Activated naive CD8-positive, alpha-beta T cell (primary cell): ENCODE measurements around the gene MYBPC1.

Experiments used
- H3K27ac Mint-ChIP-seq: one replicate; pipeline ENCODE4 v1.8.0; 2021; ENCODE audit warnings: mixed read lengths
- H3K27me3 Mint-ChIP-seq: one replicate; pipeline ENCODE4 v1.8.0; 2021; ENCODE audit warnings: mixed read lengths
- H3K36me3 Mint-ChIP-seq: one replicate; pipeline ENCODE4 v1.8.0; 2021; ENCODE audit warnings: mixed read lengths
- H3K4me1 Mint-ChIP-seq: one replicate; pipeline ENCODE4 v1.8.0; 2021; ENCODE audit warnings: low read depth, mixed read lengths
- H3K4me3 Mint-ChIP-seq: one replicate; pipeline ENCODE4 v1.8.0; 2021; ENCODE audit warnings: mild to moderate bottlenecking, mixed read lengths
- H3K9me3 Mint-ChIP-seq: one replicate; pipeline ENCODE4 v1.8.0; 2021; ENCODE audit warnings: low read depth, mixed read lengths

The MYBPC1 gene

DNA sequence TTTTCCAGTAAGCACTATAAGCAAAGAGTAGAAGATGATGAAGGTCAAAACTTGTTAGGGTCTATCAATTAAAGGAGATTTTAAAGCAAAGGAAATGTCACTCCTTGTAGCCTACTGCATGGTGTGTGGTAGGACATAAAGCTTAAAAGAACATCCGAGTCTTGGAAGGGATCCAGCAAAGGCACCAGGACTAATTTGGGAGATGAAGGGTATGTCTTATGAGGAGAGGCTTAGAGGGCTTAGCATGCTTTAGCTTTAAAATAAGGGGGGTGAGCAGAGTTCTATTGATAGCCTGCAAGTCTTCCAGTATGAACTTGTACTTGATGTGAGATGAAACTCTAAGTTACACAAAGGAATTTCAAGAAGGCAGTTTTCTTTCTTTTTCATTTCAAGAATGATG lies 11.8 kb upstream of the MYBPC1 start:
- no peaks in the 10 kb centered on the region for H3K4me1 Mint-ChIP-seq
- no peaks in the 10 kb centered on the region for H3K9me3 Mint-ChIP-seq
- H3K27ac Mint-ChIP-seq = no peak overlapping the region
- no peaks in the 10 kb centered on the region for H3K36me3 Mint-ChIP-seq
- H3K27me3 Mint-ChIP-seq = peaks cover 7% of the 10 kb centered on the region
- no peak overlapping the region for H3K4me3 Mint-ChIP-seq

DNA sequence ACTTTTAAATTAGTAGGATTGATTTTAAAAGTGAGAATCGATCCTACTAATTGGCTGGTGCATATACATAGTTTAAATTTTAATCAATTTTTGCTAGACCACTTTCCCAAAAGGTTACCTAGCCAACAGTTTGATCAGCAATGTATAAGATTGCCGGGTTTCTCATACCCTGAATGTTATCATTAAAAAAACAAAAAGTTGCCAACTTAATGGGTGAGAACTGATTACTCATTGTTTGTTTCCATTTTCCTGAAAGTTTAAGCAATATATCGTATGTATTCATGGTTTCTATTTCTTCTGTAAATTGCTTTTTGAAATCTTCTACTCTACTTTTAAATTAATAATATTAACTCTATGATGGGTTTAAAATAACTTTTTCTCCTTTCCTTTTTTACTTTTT lies 4.4 kb upstream of the MYBPC1 start:
- H3K27me3 Mint-ChIP-seq = peaks cover 9% of the 10 kb centered on the region
- H3K9me3 Mint-ChIP-seq = no peaks in the 10 kb centered on the region

DNA sequence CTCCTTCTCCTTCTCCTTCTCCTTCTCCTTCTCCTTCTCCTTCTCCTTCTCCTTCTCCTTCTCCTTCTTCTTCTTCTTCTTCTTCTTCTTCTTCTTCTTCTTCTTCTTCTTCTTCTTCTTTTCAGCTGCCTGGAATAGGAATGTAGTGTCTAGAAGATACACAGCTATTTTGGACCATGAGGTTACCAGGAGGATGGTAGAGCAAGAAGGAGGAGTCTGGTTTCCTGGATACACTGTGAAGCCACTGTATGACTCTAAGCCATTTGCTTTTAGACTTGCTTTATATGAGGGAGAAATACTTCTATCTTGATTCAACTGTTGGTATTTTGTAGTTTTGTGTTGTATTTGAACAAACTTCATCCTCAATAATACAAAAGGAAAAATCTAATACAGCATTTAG lies 3.0 kb upstream of the MYBPC1 start:
- no peaks in the 10 kb centered on the region for H3K36me3 Mint-ChIP-seq
- no peak overlapping the region for H3K27ac Mint-ChIP-seq
- H3K27me3 Mint-ChIP-seq = peaks cover 9% of the 10 kb centered on the region
- H3K4me3 Mint-ChIP-seq = no peak overlapping the region
- no peaks in the 10 kb centered on the region for H3K9me3 Mint-ChIP-seq
- H3K4me1 Mint-ChIP-seq = no peaks in the 10 kb centered on the region

More for the DNA sequence above, 4.4 kb upstream of the MYBPC1 start:
- no peak overlapping the region for H3K27ac Mint-ChIP-seq
- no peak overlapping the region for H3K4me3 Mint-ChIP-seq
- H3K36me3 Mint-ChIP-seq = no peaks in the 10 kb centered on the region
- no peaks in the 10 kb centered on the region for H3K4me1 Mint-ChIP-seq

DNA sequence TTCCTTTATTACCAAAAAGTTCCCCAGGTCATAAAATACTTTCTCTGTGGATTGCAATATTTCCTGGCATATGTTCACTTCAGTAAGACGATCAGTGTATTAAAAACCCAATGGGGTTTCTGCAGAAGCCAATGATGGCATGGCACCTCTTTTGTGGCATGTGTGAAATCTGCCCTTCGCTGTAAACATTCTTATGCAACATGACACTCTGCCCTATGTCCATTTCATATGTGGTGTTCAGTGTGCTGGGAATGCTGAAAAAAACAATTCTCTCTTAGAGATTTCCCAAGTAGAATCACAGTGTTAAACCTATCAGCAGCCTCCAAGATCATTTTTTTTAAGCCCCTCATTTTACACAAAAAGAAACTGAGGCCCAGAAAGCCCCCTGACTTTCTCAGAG lies 2.3 kb upstream of the MYBPC1 start:
- Mint-ChIP-seq H3K27ac (no peak overlapping the region), H3K4me1 (no peaks in the 10 kb centered on the region), H3K9me3 (no peaks in the 10 kb centered on the region), H3K27me3 (peaks cover 8% of the 10 kb centered on the region), H3K36me3 (no peaks in the 10 kb centered on the region), H3K4me3 (no peak overlapping the region)

DNA sequence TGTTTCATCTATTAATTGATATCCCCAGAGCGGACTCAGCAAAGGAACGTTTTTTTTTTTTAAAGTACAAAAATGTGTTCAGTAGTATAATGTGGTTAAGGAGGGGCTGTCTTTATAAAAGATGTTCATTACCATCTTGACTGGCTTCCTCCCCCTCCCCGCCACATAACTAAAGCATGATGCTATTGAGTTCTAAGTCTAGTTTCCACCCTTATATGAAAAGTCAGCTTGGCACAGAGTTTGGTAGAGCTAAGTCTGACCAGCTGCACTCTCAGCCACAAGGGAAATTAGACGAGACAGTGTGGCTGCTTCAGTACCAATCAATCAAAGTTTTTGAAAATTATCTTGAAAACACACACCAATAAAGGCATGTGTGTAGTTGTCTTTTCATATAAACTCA lies 1.9 kb upstream of the MYBPC1 start:
- Mint-ChIP-seq H3K36me3 (no peaks in the 10 kb centered on the region), H3K9me3 (no peaks in the 10 kb centered on the region), H3K27ac (no peak overlapping the region), H3K27me3 (peaks cover 4% of the 10 kb centered on the region), H3K4me1 (no peaks in the 10 kb centered on the region), H3K4me3 (no peak overlapping the region)

DNA sequence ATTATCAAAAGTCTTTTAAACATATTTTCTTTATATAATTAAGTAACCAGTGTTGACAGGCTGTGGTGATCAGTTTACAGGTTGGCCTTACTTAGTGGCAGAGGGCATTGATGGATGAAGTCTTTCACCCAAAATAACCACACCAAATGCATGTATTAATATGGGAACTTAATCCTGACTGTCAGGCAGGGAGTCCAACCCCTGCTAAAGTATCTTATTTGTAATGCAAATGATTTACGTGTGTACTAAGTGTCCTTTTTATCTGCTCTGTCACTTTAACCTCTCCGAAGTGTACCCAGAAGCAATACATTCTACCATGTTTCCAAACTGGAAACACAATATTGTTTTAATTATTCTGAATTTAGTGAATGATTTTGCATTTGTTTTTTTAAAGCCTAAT lies 1.4 kb downstream of the MYBPC1 start:
- Mint-ChIP-seq H3K36me3 (no peaks in the 10 kb centered on the region), H3K4me3 (no peak overlapping the region), H3K27me3 (no peaks in the 10 kb centered on the region), H3K27ac (no peak overlapping the region), H3K9me3 (no peaks in the 10 kb centered on the region), H3K4me1 (no peaks in the 10 kb centered on the region)

DNA sequence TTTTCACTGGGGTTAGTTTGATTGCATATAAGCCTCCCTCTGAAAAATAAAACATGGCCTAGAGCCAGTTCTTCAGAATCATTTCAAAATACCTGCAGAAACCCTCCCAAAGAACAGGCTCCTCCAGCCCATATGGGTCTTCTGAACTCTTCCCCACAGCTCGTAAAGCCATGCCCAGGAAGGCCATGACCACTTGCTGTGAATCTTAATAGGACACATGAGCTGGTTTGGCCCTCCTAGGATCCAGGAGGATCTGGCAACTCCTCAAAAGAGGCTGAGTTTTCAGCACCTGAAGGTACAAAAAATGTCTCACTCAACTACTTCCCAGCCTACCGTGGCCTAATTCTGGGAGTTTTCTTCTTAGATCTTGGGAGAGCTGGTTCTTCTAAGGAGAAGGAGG lies 2.4 kb downstream of the MYBPC1 start:
- no peaks in the 10 kb centered on the region for H3K4me1 Mint-ChIP-seq
- H3K36me3 Mint-ChIP-seq = no peaks in the 10 kb centered on the region
- no peaks in the 10 kb centered on the region for H3K9me3 Mint-ChIP-seq
- no peak overlapping the region for H3K4me3 Mint-ChIP-seq
- H3K27ac Mint-ChIP-seq = no peak overlapping the region
- H3K27me3 Mint-ChIP-seq = no peaks in the 10 kb centered on the region

DNA sequence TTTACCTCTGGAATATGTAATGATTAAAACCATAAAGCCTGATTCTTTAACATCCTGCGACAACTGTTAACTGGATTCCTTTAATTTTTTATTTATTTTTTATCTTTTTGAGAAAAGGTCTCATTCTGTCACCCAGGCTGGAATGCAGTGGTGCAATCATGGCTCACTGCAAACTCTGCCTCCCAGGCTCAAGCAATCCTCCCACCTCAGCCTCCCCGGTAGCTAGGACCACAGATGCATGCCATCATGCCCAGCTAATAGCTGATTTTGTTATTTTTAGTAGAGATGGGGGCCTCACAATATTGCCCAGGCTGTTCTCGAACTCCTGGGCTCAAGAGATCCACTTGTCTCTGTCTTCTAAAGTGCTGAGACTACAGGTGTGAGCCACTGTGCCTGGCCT lies 3.7 kb downstream of the MYBPC1 start:
- Mint-ChIP-seq H3K27ac (no peak overlapping the region), H3K4me1 (no peaks in the 10 kb centered on the region), H3K9me3 (no peaks in the 10 kb centered on the region), H3K36me3 (no peaks in the 10 kb centered on the region), H3K4me3 (no peak overlapping the region), H3K27me3 (no peaks in the 10 kb centered on the region)

DNA sequence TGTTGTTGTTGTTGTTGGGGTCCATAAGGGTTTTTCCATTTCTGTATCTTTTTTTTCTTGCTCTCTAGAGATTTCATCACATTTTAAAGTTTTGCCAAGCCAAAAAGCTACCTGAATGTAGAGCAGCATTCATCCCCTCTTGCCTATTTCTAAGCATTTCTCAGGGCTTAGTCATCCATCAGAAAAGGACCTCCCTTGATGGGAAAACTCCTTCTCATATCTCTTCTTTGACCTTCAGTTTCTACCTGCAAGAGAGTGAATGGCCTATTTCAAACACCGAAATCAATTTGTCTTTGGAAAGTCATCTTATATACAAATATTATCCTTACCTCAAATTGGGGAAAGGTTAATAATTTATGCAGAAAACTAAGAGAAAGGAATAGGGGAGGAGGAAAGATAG lies 4.5 kb downstream of the MYBPC1 start:
- H3K27ac Mint-ChIP-seq = no peak overlapping the region
- H3K4me3 Mint-ChIP-seq = no peak overlapping the region
- H3K36me3 Mint-ChIP-seq = no peaks in the 10 kb centered on the region
- H3K27me3 Mint-ChIP-seq = no peaks in the 10 kb centered on the region
- no peaks in the 10 kb centered on the region for H3K9me3 Mint-ChIP-seq
- peaks cover 5% of the 10 kb centered on the region for H3K4me1 Mint-ChIP-seq

DNA sequence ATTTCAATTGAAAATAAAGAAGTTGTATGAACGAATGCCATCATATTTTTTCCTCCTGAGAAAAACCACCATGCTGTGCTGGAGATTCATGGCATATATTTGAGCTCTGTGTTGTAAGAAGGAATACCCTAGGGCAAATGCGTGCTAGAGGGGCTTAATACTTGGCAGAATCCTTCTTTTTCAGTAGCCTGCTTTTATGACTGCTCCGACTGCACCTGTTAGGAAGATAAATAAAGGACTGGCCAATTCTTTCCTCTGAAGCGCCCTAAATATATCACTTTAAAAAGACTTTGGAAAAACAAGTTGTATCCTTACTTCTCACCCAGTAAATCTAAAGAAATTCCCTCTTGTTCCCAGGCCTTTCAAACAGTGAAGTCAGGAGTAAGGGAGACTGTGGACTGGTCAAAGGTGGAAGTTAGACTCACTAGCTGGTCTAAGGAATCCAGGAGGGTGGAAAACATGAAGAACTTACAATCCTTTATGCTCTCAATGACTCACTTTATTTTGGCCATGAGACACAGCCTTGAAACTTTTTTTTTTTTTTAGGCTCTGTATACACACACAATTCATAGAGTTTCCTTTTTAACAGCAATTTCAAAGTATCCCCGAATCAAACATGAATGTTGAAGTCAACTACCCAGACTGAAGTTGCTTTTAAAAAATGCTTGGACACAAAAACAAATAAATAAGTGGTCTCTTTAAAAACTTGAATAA lies 5.2 kb downstream of the MYBPC1 start:
- no peak overlapping the region for H3K27ac Mint-ChIP-seq
- H3K27me3 Mint-ChIP-seq = no peaks in the 10 kb centered on the region
- H3K9me3 Mint-ChIP-seq = no peaks in the 10 kb centered on the region
- H3K4me3 Mint-ChIP-seq = no peak overlapping the region
- no peaks in the 10 kb centered on the region for H3K36me3 Mint-ChIP-seq
- H3K4me1 Mint-ChIP-seq = peaks cover 5% of the 10 kb centered on the region

DNA sequence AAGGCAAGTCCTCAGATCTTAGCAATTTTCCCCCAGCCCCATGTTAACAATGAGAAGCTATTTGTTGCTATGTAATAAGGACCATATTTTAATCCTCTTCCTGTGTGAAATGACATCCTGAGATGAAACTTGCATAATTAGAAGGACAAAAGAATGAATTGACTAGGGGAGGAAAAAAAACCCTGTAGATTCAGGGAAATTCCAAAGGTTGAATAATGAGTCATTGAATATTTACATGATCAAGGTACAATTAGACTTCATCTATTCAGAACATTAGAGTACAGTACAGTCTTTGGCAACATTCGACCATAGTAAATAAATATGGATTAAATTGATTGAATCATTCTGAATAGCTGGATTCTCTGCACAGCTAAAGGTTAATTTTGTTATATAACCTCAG lies 9.4 kb downstream of the MYBPC1 start:
- Mint-ChIP-seq H3K4me1 (peaks cover 5% of the 10 kb centered on the region), H3K36me3 (no peaks in the 10 kb centered on the region), H3K9me3 (no peaks in the 10 kb centered on the region), H3K27ac (no peak overlapping the region), H3K4me3 (no peak overlapping the region), H3K27me3 (no peaks in the 10 kb centered on the region)

DNA sequence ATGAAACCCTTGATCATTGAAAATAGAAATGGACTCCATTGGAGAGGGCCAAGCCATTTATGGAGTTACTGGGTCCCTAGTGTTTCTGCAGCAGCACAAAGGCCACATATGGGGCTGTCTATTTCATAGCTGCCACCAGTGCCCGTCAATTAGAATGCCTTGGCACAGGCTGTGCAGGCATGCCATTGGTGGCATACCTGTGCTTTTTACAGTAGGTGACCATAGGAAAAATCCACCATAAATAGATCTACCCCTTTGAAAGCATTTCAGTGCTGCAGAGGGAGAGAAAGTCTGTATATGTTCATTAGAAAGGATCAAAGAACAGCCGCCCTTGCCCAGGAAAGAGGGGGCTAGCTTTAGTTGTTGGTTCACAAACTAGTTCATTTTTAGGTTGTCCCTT lies 13.1 kb downstream of the MYBPC1 start:
- Mint-ChIP-seq H3K27me3 (no peaks in the 10 kb centered on the region), H3K36me3 (no peaks in the 10 kb centered on the region), H3K4me3 (no peak overlapping the region), H3K4me1 (peaks cover 5% of the 10 kb centered on the region), H3K27ac (no peak overlapping the region), H3K9me3 (no peaks in the 10 kb centered on the region)

DNA sequence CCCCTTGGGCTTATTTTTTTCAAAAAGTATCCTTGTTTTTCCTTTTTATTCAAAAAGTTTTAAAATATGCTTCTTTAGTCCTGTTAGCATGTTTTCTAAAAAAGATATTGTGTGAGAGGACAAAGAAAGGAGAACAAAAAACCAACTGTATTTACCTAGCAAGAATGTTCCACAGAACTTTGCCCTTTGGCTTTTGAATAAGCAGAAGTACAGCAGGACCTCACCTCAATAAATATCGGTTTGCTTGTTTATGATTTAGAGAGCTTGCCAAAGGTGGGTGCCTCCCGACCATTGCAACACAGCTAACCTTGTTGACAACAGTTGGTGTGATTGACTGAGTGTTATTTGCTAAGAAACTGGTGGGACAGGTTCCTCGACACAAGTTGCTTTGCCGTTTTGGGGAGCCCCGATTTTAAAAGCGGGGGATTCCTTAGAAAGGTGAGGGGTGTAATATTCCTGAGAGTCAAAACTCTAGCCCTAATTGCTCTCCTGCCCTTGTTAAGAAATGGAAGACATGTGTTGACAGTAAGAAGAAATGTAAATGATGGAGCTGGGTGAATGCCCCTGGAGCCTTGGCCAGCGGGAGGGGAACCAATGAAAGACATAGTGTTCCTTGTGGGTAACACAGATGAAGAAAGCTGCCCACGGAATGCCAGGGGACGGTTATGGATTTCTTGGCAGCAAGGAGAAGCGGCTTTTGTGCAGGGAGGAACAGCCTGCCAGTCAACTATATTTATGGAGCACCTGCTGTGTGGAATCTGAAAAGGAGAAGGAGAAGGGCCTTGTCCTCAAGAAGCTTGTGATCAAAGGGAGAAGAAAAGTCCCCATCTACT lies 13.7 kb downstream of the MYBPC1 start:
- no peak overlapping the region for H3K27ac Mint-ChIP-seq
- H3K4me3 Mint-ChIP-seq = no peak overlapping the region
- H3K9me3 Mint-ChIP-seq = no peaks in the 10 kb centered on the region
- H3K4me1 Mint-ChIP-seq = peaks cover 5% of the 10 kb centered on the region
- H3K27me3 Mint-ChIP-seq = no peaks in the 10 kb centered on the region
- no peaks in the 10 kb centered on the region for H3K36me3 Mint-ChIP-seq

DNA sequence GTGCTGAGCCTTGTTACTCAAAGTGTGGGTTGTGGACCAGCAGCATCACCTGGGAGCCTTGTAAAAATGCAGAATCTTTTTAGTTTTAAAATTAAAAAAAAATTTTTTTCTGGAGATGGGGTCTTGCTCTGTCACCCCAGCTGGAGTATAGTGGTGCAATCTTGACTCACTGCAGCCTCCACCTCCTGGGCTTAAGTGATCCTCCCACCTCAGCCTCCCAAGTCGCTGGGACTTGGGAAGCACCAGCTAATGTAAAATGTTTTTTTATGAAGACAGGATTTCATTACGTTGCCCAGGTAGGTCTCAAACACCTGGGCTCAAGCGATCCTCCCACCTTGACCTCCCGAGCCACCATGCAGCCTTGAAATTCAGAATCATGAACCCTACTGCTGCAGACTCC lies 14.4 kb downstream of the MYBPC1 start:
- Mint-ChIP-seq H3K9me3 (no peaks in the 10 kb centered on the region), H3K4me1 (peaks cover under 1% of the 10 kb centered on the region), H3K27ac (no peak overlapping the region), H3K27me3 (no peaks in the 10 kb centered on the region), H3K36me3 (no peaks in the 10 kb centered on the region), H3K4me3 (no peak overlapping the region)

DNA sequence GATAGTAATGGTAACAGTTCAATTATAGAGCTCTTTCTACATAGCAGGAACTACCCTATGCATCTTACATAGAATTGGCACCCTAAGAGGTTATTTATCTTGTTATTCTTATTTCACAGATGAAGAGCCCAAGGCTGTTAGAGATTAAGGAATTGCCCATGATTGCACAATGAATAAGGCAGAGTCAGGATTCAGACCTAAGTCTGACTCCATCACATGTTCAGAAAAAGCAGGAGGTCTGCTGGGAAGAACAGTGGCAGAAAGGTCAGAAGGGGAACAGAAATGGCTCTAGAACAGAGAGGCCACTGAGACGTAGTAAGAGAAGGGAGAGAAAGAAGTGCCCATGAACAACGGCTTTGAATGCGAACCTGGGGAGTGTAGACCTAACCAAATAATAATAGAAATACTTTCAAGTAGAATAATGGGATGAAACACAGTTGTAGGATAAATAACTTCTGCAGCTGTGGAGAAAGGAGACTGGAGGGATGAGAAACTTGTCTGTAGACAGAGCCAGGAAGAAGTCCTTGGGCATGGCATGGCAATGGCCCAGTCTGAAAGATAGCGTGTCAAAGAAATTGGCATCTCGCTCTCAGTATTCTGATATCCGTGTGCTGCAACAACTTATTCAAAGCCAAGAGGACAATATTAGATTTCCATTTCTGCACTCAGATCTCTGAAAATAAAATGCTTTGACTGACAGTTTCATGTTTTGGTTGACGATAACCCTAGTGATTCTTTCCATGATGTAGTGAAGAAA lies 17.6 kb downstream of the MYBPC1 start:
- no peaks in the 10 kb centered on the region for H3K27me3 Mint-ChIP-seq
- H3K4me3 Mint-ChIP-seq = no peak overlapping the region
- peaks cover 14% of the 10 kb centered on the region for H3K4me1 Mint-ChIP-seq
- no peaks in the 10 kb centered on the region for H3K9me3 Mint-ChIP-seq
- no peak overlapping the region for H3K27ac Mint-ChIP-seq
- no peaks in the 10 kb centered on the region for H3K36me3 Mint-ChIP-seq
